ENCODE measurements around the gene POLDIP2. TPM values are rescaled to one million over a fixed set of nuclear protein-coding genes. Genes with fewer than 3 reads are reported as not detected.

Gene POLDIP2
- total RNA-seq, 1 donor from 2014 or later = 70.8 TPM

DNA sequence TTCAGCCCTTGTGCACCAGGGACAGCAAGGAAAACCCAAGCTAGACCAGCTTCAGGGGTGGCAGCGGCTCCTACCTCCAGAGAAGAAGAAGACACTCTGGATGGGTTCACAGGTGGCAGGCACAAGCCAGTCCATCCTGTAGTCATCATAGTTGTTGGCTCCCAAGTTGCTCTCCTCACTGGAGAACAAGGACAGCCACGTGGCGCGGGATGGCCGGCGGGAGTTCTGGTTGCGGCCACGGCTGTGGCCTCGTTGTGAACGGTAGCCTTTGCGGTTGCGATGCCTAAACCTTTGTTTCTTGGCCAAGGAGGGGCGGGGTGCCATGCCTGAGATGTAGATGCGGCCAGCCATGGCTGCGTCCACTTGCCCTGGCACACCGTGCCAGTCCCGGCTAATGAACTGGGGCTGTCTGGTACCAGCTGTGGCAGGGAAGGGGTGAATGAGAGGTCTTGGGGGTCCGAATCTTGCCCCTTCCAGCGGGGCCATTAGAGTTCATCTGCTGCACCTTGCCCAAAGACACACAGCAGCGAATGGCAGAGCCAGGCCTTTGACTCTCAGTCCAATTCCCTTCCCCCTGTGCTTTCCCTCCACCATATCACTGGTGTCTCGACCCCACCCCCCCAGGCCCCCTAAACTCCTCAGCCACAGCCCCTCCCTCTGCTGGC lies 10.4 kb upstream of the POLDIP2 start:
- intact Hi-C loops (cut with micrococcal nuclease) = no loop called here

- intact Hi-C loops (cut with micrococcal nuclease) = no loop called here
These were observed 9.3 kb upstream of the POLDIP2 start for GRCh38 chr17:28366605-28367004.

DNA sequence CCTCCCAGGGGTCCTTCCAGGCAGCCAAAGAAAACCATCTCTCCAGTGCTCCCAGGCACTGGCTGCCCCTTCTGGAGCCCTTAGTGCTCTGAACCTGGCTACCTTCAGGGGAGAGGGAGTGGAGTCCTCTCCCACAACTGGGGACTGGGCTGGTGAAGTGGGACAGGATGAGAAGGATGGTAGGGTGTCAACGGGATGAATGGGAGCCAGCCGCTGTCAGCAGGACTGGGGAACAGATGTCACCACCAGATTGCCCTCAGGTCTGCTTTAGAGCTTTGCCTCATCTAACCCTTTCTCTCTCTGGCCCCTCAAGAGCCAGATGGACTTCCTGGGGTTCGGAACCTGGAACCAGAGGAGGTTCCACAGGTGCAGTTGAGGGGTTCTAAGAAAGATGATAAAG lies 8.2 kb upstream of the POLDIP2 start:
- intact Hi-C loops (cut with micrococcal nuclease) = no loop called here

DNA sequence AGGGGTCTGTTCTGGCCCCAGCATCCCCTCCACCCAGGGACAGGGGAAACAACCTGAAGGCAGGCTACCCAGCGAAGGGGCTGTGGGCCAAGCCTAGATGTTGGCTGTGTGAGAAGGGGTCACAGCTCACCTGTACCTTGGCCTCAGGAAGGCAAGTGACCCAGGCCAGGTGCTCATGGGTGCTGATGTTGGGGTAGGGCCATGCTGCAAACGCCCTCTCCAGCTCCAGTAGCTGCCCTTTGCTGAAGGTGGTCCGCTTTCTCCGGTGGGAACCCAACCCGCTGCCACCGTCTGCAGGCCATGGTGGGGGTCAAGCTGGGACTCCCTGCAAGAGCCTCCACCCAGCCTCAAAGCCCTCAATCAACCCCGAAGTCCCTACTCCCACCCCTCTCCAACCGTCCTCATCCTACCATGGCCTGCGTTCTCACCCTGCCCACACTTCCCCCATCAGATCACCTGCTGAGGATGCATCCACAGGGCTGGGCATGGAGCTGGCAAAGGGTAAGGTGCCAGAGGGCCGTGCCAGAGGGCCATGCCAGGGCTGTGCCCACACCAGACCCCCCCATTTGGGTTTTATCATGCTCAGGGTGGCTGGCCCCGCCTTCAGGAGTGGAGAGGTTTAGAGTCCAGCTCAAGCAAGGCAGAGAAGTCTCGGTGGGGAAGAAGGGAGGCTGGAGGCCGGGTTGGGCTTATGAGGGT lies 7.5 kb upstream of the POLDIP2 start, which contains the start of gene SEBOX:
Gene SEBOX (minus strand): TSS at position 535 of the 699 bp plus-strand sequence. CDS start 48 bp downstream, at position 487.
- intact Hi-C loops (cut with micrococcal nuclease) = no loop called here

DNA sequence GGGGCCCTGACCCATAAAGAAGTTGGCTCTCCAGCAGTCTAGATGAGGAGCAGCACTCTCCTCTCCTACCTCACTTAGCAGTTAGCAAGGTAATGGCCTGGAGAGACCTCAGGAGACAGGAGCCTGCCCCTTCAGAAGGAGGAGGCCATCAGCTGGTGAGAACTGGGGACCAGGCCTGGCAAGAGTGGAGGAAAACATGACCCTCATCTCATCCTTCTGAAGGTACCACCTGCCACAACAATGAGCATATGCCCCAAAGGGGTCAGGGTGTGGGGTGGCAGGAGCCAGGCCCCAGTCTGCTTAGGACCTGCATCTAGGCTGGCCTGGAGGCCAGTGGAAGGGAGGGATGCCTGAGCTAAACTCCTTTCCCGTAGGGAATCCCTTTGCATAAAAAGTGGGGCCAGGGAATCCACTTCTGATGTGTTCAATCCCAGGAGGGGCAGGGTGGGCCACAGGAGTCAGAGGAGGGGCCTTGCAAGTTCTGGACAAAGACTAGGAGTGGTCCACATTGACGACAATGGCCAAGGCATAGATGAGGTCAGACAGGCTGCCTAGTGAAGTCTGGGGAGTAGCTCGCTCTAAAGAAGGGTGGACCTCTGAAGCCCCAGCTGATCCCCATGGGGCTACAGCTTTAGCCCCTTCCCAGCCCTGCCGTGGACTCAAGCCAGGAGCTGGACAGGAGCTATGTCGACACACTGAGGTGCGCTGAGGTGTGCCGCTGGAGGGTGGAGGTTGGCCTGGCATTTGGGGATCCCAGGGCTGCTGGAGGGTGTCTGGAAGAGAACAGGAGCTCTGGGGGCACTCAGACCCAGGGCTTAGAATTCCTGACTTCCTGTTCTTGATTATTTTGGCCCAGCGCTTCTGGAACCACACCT lies 6.7 kb upstream of the POLDIP2 start:
- intact Hi-C loops (cut with micrococcal nuclease) = no loop called here

GRCh38 chr17:28363186-28363585 lies 5.9 kb upstream of the POLDIP2 start:
- intact Hi-C loops (cut with micrococcal nuclease) = no loop called here

DNA sequence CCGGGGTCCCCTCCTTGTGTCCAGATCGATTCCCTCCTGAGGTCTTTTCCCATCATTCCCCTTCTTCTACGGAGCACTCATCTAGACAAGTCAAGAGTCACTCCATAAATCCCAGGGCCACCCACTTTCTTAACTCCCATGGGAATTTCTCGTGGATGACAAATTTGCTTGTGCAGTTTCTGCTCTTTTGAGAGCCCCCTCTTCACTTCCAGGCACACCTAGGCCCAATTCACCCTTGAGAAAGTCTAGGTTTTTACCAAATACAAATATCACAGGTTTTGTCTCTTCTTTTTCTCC lies 522 bp upstream of the POLDIP2 start:
- intact Hi-C loops (cut with micrococcal nuclease) = loop anchor here (1.0 to 5.0 kb wide), 10 partner anchors 13 to 595 kb away; partner anchors contain the start of genes IFT20, SARM1, SPAG5 and TMEM97

- intact Hi-C loops (cut with micrococcal nuclease) = no loop called here
These were observed 7.1 kb downstream of the POLDIP2 start for GRCh38 chr17:28350271-28350670.

DNA sequence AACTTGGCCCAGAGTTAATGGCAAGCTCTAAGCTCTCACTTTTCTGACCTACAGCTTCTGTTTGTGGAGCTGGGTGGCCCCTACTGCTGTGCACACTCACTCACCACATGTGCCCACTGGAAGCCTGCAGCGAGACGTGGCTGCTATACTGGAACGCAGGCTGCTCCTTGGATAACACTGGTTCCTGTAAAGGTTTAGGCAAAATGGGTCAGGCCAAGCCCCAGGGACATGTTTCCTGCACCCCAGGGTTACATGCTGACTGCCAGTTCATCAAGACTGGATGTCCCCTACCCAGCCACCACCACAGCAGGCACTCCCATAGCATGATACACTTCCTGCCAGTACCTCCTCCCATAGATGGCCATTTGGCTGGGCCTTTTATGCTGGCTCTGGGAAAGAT lies 8.3 kb downstream of the POLDIP2 start:
- intact Hi-C loops (cut with micrococcal nuclease) = no loop called here

- intact Hi-C loops (cut with micrococcal nuclease) = no loop called here
These were observed 10.0 kb downstream of the POLDIP2 start for GRCh38 chr17:28347261-28347891.

DNA sequence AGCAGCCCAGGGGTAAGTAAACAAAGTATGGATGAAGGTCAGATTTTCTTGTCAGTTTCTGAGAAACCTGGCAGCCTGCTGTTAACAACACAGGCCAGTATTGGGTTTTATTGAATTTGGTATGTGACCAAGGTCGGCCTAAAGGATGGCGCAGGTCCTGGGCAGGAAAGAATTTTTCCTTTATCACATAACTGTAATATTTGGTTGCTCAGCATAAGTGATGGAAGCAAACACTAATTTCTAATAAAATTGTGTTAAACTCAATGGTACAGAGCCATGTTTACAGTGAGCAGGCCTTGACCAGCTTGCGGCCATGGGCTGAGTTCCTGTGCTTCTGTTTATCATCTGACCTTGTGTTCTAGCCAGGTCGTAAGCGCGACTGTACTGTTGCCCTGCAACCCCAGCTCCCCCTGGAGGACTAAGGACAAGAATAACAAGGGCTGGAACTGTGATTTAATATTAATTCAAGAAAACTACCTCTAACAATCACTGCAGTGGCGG lies 10.5 kb downstream of the POLDIP2 start:
- intact Hi-C loops (cut with micrococcal nuclease) = no loop called here

DNA sequence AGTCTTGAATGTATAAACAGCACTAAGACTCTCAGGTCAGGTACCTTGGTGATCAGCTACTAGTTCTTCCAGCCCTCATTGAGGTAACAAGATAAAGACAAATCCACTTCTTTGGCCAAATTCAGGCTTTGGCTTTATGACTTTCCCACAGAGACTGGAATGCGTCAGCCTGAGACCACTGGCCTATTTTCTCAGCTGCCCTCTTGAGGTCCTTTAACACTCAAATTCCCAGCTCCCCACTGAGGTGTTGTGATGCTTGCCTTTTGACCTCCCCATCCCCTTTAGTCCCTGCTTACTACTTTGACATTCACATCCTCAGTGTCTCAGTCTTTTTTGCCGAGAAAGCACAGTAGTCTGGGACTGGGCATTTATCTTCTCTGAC lies 11.1 kb downstream of the POLDIP2 start:
- intact Hi-C loops (cut with micrococcal nuclease) = no loop called here

GRCh38 chr17:28345419-28346198 lies 11.7 kb downstream of the POLDIP2 start:
- intact Hi-C loops (cut with micrococcal nuclease) = no loop called here

DNA sequence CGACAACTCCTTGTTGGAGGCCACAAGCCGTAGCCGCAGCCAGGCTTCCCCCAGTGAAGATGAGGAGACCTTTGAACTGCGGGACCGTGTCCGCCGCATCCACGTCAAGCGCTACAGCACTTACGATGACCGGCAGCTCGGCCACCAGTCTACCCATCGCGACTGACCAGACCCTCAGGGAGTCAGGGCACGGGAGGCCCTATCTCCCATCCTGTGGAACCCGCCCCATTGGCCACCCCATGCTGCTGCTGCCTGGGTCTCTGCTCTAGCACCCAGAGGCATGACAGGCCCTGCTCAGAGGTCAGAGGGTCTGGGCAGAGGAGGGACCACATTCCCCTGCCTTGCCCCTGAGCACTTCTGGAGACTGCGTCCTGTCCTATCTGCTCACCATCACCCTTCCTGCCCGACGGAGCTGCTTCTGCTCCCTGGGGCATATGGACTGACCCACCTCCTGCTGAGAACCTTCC lies 12.9 kb downstream of the POLDIP2 start:
- intact Hi-C loops (cut with micrococcal nuclease) = no loop called here

DNA sequence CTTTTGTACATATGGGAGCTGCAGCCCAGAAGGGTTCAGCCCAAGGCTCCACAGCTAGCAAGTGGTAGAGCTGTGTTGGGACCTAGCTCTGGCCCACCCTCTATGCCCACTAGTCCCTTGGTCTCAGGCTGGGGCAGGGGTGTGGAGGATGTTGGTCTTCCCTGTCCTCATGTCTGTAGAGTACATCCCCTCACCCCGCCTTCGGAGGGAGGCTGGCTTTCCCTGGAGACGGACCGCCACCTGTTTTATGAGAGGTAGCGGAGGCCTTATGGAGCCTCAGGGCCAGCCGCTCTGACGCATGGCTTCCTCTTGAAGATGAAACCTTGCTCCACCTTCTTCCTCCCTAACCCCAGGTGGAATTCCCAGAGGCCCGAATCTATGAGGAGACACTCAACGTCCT lies 13.3 kb downstream of the POLDIP2 start:
- intact Hi-C loops (cut with micrococcal nuclease) = no loop called here

DNA sequence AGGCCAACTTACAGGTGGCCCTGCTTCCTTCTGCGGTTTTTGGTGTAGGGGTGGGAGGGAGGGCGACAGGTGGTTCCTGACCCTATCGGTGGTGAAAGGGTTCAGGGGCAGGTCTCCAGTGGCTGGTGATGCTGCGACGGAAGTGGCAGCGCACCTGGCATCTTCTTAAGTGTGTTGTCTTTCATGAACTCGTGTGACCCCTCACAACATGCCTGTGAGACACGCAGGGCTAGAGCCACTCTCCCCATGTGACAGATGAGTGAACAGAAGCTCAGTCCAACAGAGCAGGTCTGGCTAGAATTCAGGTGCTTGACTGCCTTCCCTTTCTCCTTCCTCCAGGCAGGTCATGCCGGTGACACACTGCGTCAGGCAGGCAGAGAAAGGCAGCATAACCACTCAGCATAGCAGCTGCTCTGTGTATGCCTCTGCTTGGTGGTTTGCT lies 13.8 kb downstream of the POLDIP2 start:
- intact Hi-C loops (cut with micrococcal nuclease) = no loop called here

DNA sequence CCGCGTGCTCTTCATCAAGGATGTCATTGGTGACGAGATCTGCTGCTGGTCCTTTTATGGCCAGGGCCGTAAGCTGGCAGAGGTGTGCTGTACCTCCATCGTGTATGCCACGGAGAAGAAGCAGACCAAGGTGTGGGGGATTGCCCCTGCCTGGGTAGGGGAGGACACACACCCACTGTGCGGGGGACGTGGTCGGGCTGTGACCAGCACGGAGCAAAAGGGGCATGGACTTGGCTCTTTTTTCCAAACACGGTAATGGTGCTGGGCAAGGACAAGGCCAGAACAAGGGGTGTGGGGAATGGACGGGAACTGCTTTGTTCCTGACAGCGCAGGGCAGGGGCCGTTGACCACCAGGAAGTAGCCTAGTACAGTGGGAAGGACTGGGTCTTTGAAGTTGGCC lies 15.0 kb downstream of the POLDIP2 start:
- intact Hi-C loops (cut with micrococcal nuclease) = no loop called here

DNA sequence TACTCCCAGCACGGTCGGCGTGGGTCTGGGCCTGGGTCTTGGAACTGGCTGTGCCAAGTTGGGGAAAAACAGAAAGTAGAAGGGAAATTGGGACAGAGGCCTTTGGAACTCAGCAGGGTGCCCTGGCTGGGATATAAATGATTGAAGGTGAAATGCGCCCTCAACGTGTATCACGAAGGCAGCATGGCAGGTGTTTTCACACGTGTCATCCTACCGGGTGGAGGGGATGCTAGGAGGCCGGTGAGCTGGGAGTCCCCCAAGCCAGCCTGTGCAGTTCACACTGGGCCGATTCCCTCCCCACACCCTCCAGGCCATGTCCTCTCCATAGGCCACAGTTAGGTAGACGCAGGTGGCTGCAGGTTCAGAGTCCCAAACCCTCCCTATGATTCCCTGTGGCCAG lies 15.8 kb downstream of the POLDIP2 start:
- intact Hi-C loops (cut with micrococcal nuclease) = no loop called here

GRCh38 chr17:28340374-28340773 lies 17.0 kb downstream of the POLDIP2 start:
- intact Hi-C loops (cut with micrococcal nuclease) = no loop called here

- intact Hi-C loops (cut with micrococcal nuclease) = loop anchor here (5.0 to 10.0 kb wide), 3 partner anchors 112 to 1045 kb away; partner anchors contain the start of genes NUFIP2 and WSB1
These were observed 17.9 kb downstream of the POLDIP2 start for GRCh38 chr17:28339431-28339830.
